Measurements from ENCODE around the gene EXOC4. TPM values are rescaled to one million over a fixed set of nuclear protein-coding genes. Genes with fewer than 3 reads are reported as not detected.

Gene EXOC4
- total and polyA plus RNA-seq, 9 donors, result 26.8 to 80.5 (median 70.7) TPM

- WGBS, 3 donors, result 88 to 97% (median 92%) methylated on average over 1 of the region's 1 CpG
- no peak overlapping the region for H3K4me3 ChIP-seq
- no peaks in the 10 kb centered on the region for H3K36me3 ChIP-seq
- no peak for DNase-seq
- no peak overlapping the region for H3K27ac ChIP-seq
- intact Hi-C loops (cut with DNase I), result no loop called here
- H3K27me3 ChIP-seq, result no peaks in the 10 kb centered on the region
- no peaks in the 10 kb centered on the region for H3K4me1 ChIP-seq (ENCODE audit: insufficient read depth)
- TF ChIP-seq EP300 (IDR thresholded peaks at IDR 0.05), result no peak
- TF ChIP-seq CTCF (IDR thresholded peaks at IDR 0.05), result no peak
- no peak for TF ChIP-seq POLR2A (IDR thresholded peaks at IDR 0.05)
- H3K9me3 ChIP-seq, result no peaks in the 10 kb centered on the region
These were observed 807.0 kb downstream of the EXOC4 start for GRCh38 chr7:134059921-134060320.

- Histone ChIP-seq H3K36me3 (no peaks in the 10 kb centered on the region), H3K27me3 (no peaks in the 10 kb centered on the region), H3K27ac (no peak overlapping the region), H3K4me3 (no peak overlapping the region), H3K9me3 (no peaks in the 10 kb centered on the region), H3K4me1 (ENCODE audit: insufficient read depth) (no peaks in the 10 kb centered on the region)
- WGBS, 3 donors, result 93 to 95% (median 94%) methylated on average over 3 of the region's 3 CpGs
- no peak for DNase-seq
- intact Hi-C loops (cut with DNase I), result no loop called here
- TF ChIP-seq EP300 (IDR thresholded peaks at IDR 0.05) (no peak), CTCF (IDR thresholded peaks at IDR 0.05) (no peak), POLR2A (IDR thresholded peaks at IDR 0.05) (no peak)
These were observed 808.0 kb downstream of the EXOC4 start for GRCh38 chr7:134060874-134061273.

- Histone ChIP-seq H3K4me1 (ENCODE audit: insufficient read depth) (no peaks in the 10 kb centered on the region), H3K9me3 (no peaks in the 10 kb centered on the region), H3K4me3 (no peak overlapping the region), H3K36me3 (no peaks in the 10 kb centered on the region), H3K27me3 (no peaks in the 10 kb centered on the region), H3K27ac (no peak overlapping the region)
- intact Hi-C loops (cut with DNase I), result no loop called here
- 89 to 94% (median 93%) methylated on average over 4 of the region's 4 CpGs for WGBS, 3 donors
- no peak for TF ChIP-seq EP300 (IDR thresholded peaks at IDR 0.05)
- TF ChIP-seq CTCF (IDR thresholded peaks at IDR 0.05), result no peak
- TF ChIP-seq POLR2A (IDR thresholded peaks at IDR 0.05), result no peak
- no peak for DNase-seq
These were observed 809.6 kb downstream of the EXOC4 start for GRCh38 chr7:134062460-134062859.

GRCh38 chr7:134065415-134065814, 812.5 kb downstream of the EXOC4 start:
- 82 to 89% (median 82%) methylated on average over 4 of the region's 4 CpGs for WGBS, 3 donors
- Histone ChIP-seq H3K4me3 (no peak overlapping the region), H3K27me3 (no peaks in the 10 kb centered on the region), H3K4me1 (ENCODE audit: insufficient read depth) (no peaks in the 10 kb centered on the region), H3K27ac (no peak overlapping the region), H3K36me3 (no peaks in the 10 kb centered on the region), H3K9me3 (no peaks in the 10 kb centered on the region)
- intact Hi-C loops (cut with DNase I), result no loop called here
- DNase-seq, result no peak
- TF ChIP-seq CTCF (IDR thresholded peaks at IDR 0.05) (no peak), EP300 (IDR thresholded peaks at IDR 0.05) (no peak), POLR2A (IDR thresholded peaks at IDR 0.05) (no peak)

GRCh38 chr7:134067164-134067563, 814.3 kb downstream of the EXOC4 start:
- no peak for DNase-seq
- H3K36me3 ChIP-seq, result no peaks in the 10 kb centered on the region
- intact Hi-C loops (cut with DNase I), result no loop called here
- no peak overlapping the region for H3K4me3 ChIP-seq
- no peak for TF ChIP-seq EP300 (IDR thresholded peaks at IDR 0.05)
- no peak for TF ChIP-seq POLR2A (IDR thresholded peaks at IDR 0.05)
- TF ChIP-seq CTCF (IDR thresholded peaks at IDR 0.05), result no peak
- 72 to 84% (median 73%) methylated on average over 4 of the region's 4 CpGs for WGBS, 3 donors
- no peaks in the 10 kb centered on the region for H3K4me1 ChIP-seq (ENCODE audit: insufficient read depth)
- no peaks in the 10 kb centered on the region for H3K27me3 ChIP-seq
- no peaks in the 10 kb centered on the region for H3K9me3 ChIP-seq
- no peak overlapping the region for H3K27ac ChIP-seq

Data from ovary (tissue), 9 donors.